GM12878 (cell line): ENCODE results near the gene CA9. TPM values are rescaled to one million over a fixed set of nuclear protein-coding genes. Genes with fewer than 3 reads are reported as not detected.

Experiments used
- ATAC-seq: fragments of 200-7000 bp; cut with Tn5 transposase; 3 replicates; pipeline ENCODE4 v1.9.1; 2020; ENCODE audit warnings: mild to moderate bottlenecking, moderate library complexity
- BruUV-seq: library from RNA; stranded (reverse); fragments of 400-500 nt; replicated peaks from 2 replicates; lab custom pipeline; 2021; lab: Mats Ljungman, UMichigan
- CTCF ChIA-PET: fragments of 300-600 bp; sonication (Branson Sonifier 250); formaldehyde crosslinking; extraction: SDS; loops from one replicate; lab custom pipeline; 2021; ENCODE audit warnings: inconsistent platforms; lab: Yijun Ruan, JAX
- POLR2A ChIA-PET: fragments of 350-600 bp; formaldehyde crosslinking; extraction: SDS; loops from one replicate; lab custom pipeline; 2021; ENCODE audit warnings: inconsistent platforms; lab: Charles Lee
- RAD21 ChIA-PET: fragments of 300-600 bp; sonication (Branson Sonifier 250); formaldehyde crosslinking; loops from one replicate; lab custom pipeline; 2023; ENCODE audit warnings: antibody characterized with exemption; ENCODE audit not compliant: unreplicated experiment; lab: Charles Lee
- SMC1A ChIA-PET: fragments of 300-600 bp; sonication (Branson Sonifier 250); formaldehyde crosslinking; loops from one replicate; lab custom pipeline; 2023; ENCODE audit not compliant: unreplicated experiment, uncharacterized antibody; lab: Charles Lee
- DNase-seq: peaks from one replicate; pipeline ENCODE4 v3.0.0-alpha.2; 2011; ENCODE audit warnings: low read depth, low spot score
- FAIRE-seq: peaks from 3 replicates; lab custom pipeline; 2011; peaks lifted over from hg19 to GRCh38; lab: Jason Lieb, UNC
- H2AFZ ChIP-seq: 2 replicates; pipeline ENCODE4 v1.6.0; 2011; ENCODE audit warnings: low read depth, low read length, control low read depth; ENCODE audit not compliant: control insufficient read depth
- H3K27ac ChIP-seq: 2 replicates; pipeline ENCODE4 v1.5.1; 2011; ENCODE audit warnings: control low read depth; ENCODE audit not compliant: control insufficient read depth, insufficient read depth
- H3K27me3 ChIP-seq, 2 experiments: replicated peaks in 1 of 2; 2 replicates each; pipeline versions ENCODE4 v1.6.0 to v1.6.1; 2011; ENCODE audit warnings: low read length in 1 of 2; ENCODE audit not compliant: control insufficient read depth in 2 of 2, insufficient read depth in 2 of 2
- H3K36me3 ChIP-seq, 2 experiments: 2 replicates each; pipeline ENCODE4 v1.5.1; 2011; ENCODE audit warnings: low read length in 1 of 2; ENCODE audit not compliant: control insufficient read depth in 2 of 2, insufficient read depth in 2 of 2
- H3K4me1 ChIP-seq: 2 replicates; pipeline ENCODE4 v1.6.1; 2011; ENCODE audit warnings: mild to moderate bottlenecking, low read length, moderate library complexity, mixed read lengths; ENCODE audit not compliant: control insufficient read depth, insufficient read depth
- H3K4me2 ChIP-seq: 2 replicates; pipeline ENCODE4 v1.6.0; 2011; ENCODE audit warnings: control low read depth; ENCODE audit not compliant: control insufficient read depth, insufficient read depth
- H3K4me3 ChIP-seq: fragments of 200-600 bp; sonication (generic); 2 replicates; pipeline ENCODE4 v1.5.1; 2016
- H3K79me2 ChIP-seq: 2 replicates; pipeline ENCODE4 v1.6.0; 2011; ENCODE audit warnings: low read length; ENCODE audit not compliant: control insufficient read depth, insufficient read depth
- H3K9ac ChIP-seq: 2 replicates; pipeline ENCODE4 v1.8.0; 2011; ENCODE audit warnings: low read length, control low read depth, mixed read lengths; ENCODE audit not compliant: control insufficient read depth, insufficient read depth
- H3K9me3 ChIP-seq: replicated peaks from 3 replicates; pipeline ENCODE4 v1.5.1; 2011; ENCODE audit warnings: mild to moderate bottlenecking, low read length; ENCODE audit not compliant: control insufficient read depth, insufficient read depth
- H4K20me1 ChIP-seq: 2 replicates; pipeline ENCODE4 v1.6.0; 2011; ENCODE audit not compliant: control insufficient read depth, insufficient read depth
- POLR2A ChIP-seq: IDR thresholded peaks from 2 replicates; pipeline ENCODE4 v1.6.1; 2011; ENCODE audit warnings: low read depth, mild to moderate bottlenecking, low read length
- POU2F2 ChIP-seq: IDR thresholded peaks from 3 replicates; pipeline ENCODE4 v1.6.1; 2011; ENCODE audit warnings: low read depth, mild to moderate bottlenecking, low read length, borderline replicate concordance
- SMARCA5 ChIP-seq: fragments of 450-650 bp; IDR thresholded peaks from 2 replicates; pipeline ENCODE4 v1.6.1; 2017; ENCODE audit warnings: mild to moderate bottlenecking
- SREBF1 ChIP-seq: IDR thresholded peaks from 2 replicates; pipeline ENCODE4 v1.6.1; 2012; ENCODE audit warnings: mild to moderate bottlenecking, low read length
- YY1 ChIP-seq: IDR thresholded peaks from 2 replicates; pipeline ENCODE4 v1.6.1; 2011; ENCODE audit warnings: low read depth, mild to moderate bottlenecking, low read length
- ZBED1 ChIP-seq: IDR thresholded peaks from 2 replicates; pipeline ENCODE4 v1.6.1; 2016; ENCODE audit warnings: borderline replicate concordance
- WGBS: methylation state at CpG from one replicate; pipeline ENCODE4 v1.1.6; 2016; ENCODE audit warnings: low lambda C conversion rate; ENCODE audit not compliant: insufficient replicate concordance, insufficient coverage; ENCODE audit errors: missing lambda C conversion rate; 5-methylcytosine and 5-hydroxymethylcytosine counted together
- in situ Hi-C: fragments of 300-500 bp; cut with MboI; formaldehyde crosslinking; loops from 9 replicates; pipeline ENCODE4 v1.14.3; 2018; ENCODE audit warnings: mixed read lengths
- intact Hi-C: fragments of 100-400 bp; cut with micrococcal nuclease; formaldehyde crosslinking; loops from one replicate; pipeline ENCODE4 v1.14.2; 2022; ENCODE audit not compliant: unreplicated experiment
- polyA plus RNA-seq, 11 experiments: library from polyadenylated mRNA; depleted of rRNA in 4 of 11; unstranded in 6 of 11; stranded (reverse) in 5 of 11; fragments of >200 nt; fragmentation: Nextera tagmentation in 4 of 11; fragmentation: Illumina TruSeq in 1 of 11; extraction: Ambion mirVana in 4 of 11; extraction: Trizol in 1 of 11; gene quantifications; 1 replicate in 1 of 11; 2 replicates in 10 of 11; pipeline versions ENCODE4 v1.2.1 to v1.2.3, GENCODE V29; 2011 to 2016; ENCODE audit warnings: inconsistent platforms in 2 of 11, missing spikeins in 2 of 11, low read depth in 1 of 11
- total RNA-seq, 4 experiments: library from RNA; depleted of rRNA in 3 of 4; stranded (reverse); fragments of >200 nt in 3 of 4; fragmentation: Illumina TruSeq in 1 of 4; extraction: Trizol in 1 of 4; gene quantifications; 2 replicates each; pipeline versions ENCODE4 v1.2.1 to v1.2.3, GENCODE V29; 2013 to 2021
- TF ChIP-seq, protein P1 (sequence below): IDR thresholded peaks from 2 replicates; pipeline ENCODE4 v1.6.1; 2011; ENCODE audit warnings: borderline replicate concordance, low read depth, mild to moderate bottlenecking, moderate library complexity, mixed read lengths, low read length; ENCODE audit not compliant: insufficient read depth; ENCODE audit errors: extremely low read length

CA9 gene
- total and polyA plus RNA-seq, 10 of the 15 experiments (the other 5 are each of a cell fraction or from before 2014, with no cell fraction given): 0.53 to 6.6 (median 1.2) TPM

GRCh38 chr9:35697486-35697885, 23.8 kb downstream of the CA9 start:
- intact Hi-C loops: no loop called here
- BruUV-seq: TSS peak; percentile 83
- ATAC-seq: no peak

GRCh38 chr9:35698231-35698630, 24.5 kb downstream of the CA9 start:
- POLR2A ChIA-PET: interaction anchor here (0.5 to 2.2 kb wide), 2 partner anchors 12 to 37 kb away, joined by 4 to 6 read pairs; no protein-coding TSS in a partner anchor
- SMC1A ChIA-PET: no interaction called here
- H3K9ac ChIP-seq: no peak overlapping the region
- RAD21 ChIA-PET: interaction anchor here (2.8 kb wide), 1 partner anchor 37 kb away, joined by 13 read pairs; no protein-coding TSS in a partner anchor
- no TSS peak for BruUV-seq
- ATAC-seq (no peak), DNase-seq (no peak), FAIRE-seq (no peak)
- no peak overlapping the region for H3K4me2 ChIP-seq
- H3K9me3 ChIP-seq: no peaks in the 10 kb centered on the region
- whole genome bisulfite sequencing: 100% methylated on average over 5 of the region's 5 CpGs
- no peaks in the 10 kb centered on the region for H4K20me1 ChIP-seq
- TF ChIP-seq POU2F2 (no peak), POLR2A (peak; percentile 49; the same call in 1 of the 2 replicates)
- no peak overlapping the region for H3K4me3 ChIP-seq
- intact Hi-C loops: no loop called here
- H3K27me3 ChIP-seq: no peaks in the 10 kb centered on the region
- CTCF ChIA-PET: interaction anchor here (0.9 to 15.2 kb wide), 9 partner anchors 9 to 52 kb away, joined by 3 to 227 read pairs (median 33); partner anchors contain the start of genes ARHGEF39, CCDC107, GBA2 and RGP1
- H3K36me3 ChIP-seq: peaks cover 36 to 59% of the 10 kb centered on the region in 2 experiments
- no peaks in the 10 kb centered on the region for H3K4me1 ChIP-seq
- in situ Hi-C loops: no loop called here
- H3K27ac ChIP-seq: no peak overlapping the region
- no peaks in the 10 kb centered on the region for H3K79me2 ChIP-seq
- H2AFZ ChIP-seq: no peak overlapping the region

More at GRCh38 chr9:35697486-35697885, 23.8 kb downstream of the CA9 start:
- FAIRE-seq (no peak), DNase-seq (no peak)
- Histone ChIP-seq H3K9ac (no peak overlapping the region), H3K4me3 (no peak overlapping the region), H2AFZ (no peak overlapping the region), H3K4me1 (no peaks in the 10 kb centered on the region), H3K27me3 (no peaks in the 10 kb centered on the region), H3K27ac (no peak overlapping the region), H3K79me2 (no peaks in the 10 kb centered on the region), H3K36me3 (peaks cover 35 to 52% of the 10 kb centered on the region in 2 experiments), H3K4me2 (no peak overlapping the region), H3K9me3 (no peaks in the 10 kb centered on the region), H4K20me1 (no peaks in the 10 kb centered on the region)
- POLR2A ChIA-PET: interaction anchor here (1.2 to 2.2 kb wide), 4 partner anchors 10 to 37 kb away, joined by 3 to 8 read pairs (median 5); no protein-coding TSS in a partner anchor
- in situ Hi-C loops: no loop called here
- TF ChIP-seq, protein P1, sequence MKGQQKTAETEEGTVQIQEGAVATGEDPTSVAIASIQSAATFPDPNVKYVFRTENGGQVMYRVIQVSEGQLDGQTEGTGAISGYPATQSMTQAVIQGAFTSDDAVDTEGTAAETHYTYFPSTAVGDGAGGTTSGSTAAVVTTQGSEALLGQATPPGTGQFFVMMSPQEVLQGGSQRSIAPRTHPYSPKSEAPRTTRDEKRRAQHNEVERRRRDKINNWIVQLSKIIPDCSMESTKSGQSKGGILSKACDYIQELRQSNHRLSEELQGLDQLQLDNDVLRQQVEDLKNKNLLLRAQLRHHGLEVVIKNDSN: no peak
- TF ChIP-seq SREBF1 (no peak), SMARCA5 (no peak), YY1 (no peak), ZBED1 (no peak)
- 93% methylated on average over 13 of the region's 14 CpGs for WGBS
- CTCF ChIA-PET: interaction anchor here (0.9 to 15.2 kb wide), 26 partner anchors 9 to 197 kb away, joined by 3 to 227 read pairs (median 10); partner anchors contain the start of genes ARHGEF39, CCDC107, GBA2 and RGP1
- SMC1A ChIA-PET: interaction anchor here (0.9 to 5.1 kb wide), 8 partner anchors 9 to 129 kb away, joined by 4 to 65 read pairs (median 10); partner anchors contain the start of genes ARHGEF39, CCDC107, RMRP and SIT1
- RAD21 ChIA-PET: interaction anchor here (1.6 to 2.8 kb wide), 6 partner anchors 30 to 185 kb away, joined by 5 to 25 read pairs (median 11); no protein-coding TSS in a partner anchor
